GM23338 (cell line): Measurements from ENCODE around the gene EPG5. TPM values are rescaled to one million over a fixed set of nuclear protein-coding genes. Genes with fewer than 3 reads are reported as not detected.

Experiments
- ATAC-seq: fragments of 200-7000 bp; cut with Tn5 transposase; 3 replicates; pipeline ENCODE4 v1.9.1; 2020
- DNase-seq: peaks from one replicate; pipeline ENCODE4 v3.0.0-alpha.2; 2015; ENCODE audit warnings: low spot score
- H2AFZ ChIP-seq: fragments of 200-600 bp; sonication (generic); 2 replicates; pipeline ENCODE4 v1.8.0; 2016; ENCODE audit warnings: antibody characterized with exemption, mild to moderate bottlenecking, moderate library complexity
- H3F3A ChIP-seq: fragments of 200-600 bp; sonication (generic); replicated peaks from 2 replicates; pipeline ENCODE4 v1.8.0; 2017; ENCODE audit warnings: antibody characterized with exemption, mixed run types, low read depth
- H3K27ac ChIP-seq: fragments of 200-600 bp; sonication (generic); 2 replicates; pipeline ENCODE4 v1.6.1; 2016; ENCODE audit warnings: low read depth
- H3K27me3 ChIP-seq: fragments of 200-600 bp; sonication (generic); 2 replicates; pipeline ENCODE4 v1.8.0; 2016; ENCODE audit warnings: mild to moderate bottlenecking, mixed run types, moderate library complexity; ENCODE audit not compliant: insufficient read depth
- H3K36me3 ChIP-seq: fragments of 200-600 bp; sonication (generic); 2 replicates; pipeline ENCODE4 v1.8.0; 2016; ENCODE audit warnings: mild to moderate bottlenecking; ENCODE audit not compliant: insufficient read depth
- H3K4me1 ChIP-seq: fragments of 200-600 bp; sonication (generic); 2 replicates; pipeline ENCODE4 v1.8.0; 2016; ENCODE audit warnings: mild to moderate bottlenecking, moderate library complexity; ENCODE audit not compliant: insufficient read depth
- H3K4me2 ChIP-seq: fragments of 200-600 bp; sonication (generic); 2 replicates; pipeline ENCODE4 v1.7.1; 2017; ENCODE audit warnings: mixed run types
- H3K4me3 ChIP-seq: fragments of 200-600 bp; sonication (generic); 2 replicates; pipeline ENCODE4 v1.6.1; 2016; ENCODE audit warnings: mixed run types
- H3K79me2 ChIP-seq: fragments of 200-600 bp; sonication (generic); replicated peaks from 2 replicates; pipeline ENCODE4 v1.8.0; 2017; ENCODE audit warnings: mild to moderate bottlenecking; ENCODE audit not compliant: insufficient read depth
- H3K9me2 ChIP-seq: fragments of 200-600 bp; sonication (generic); 2 replicates; pipeline ENCODE4 v1.8.0; 2017; ENCODE audit not compliant: insufficient read depth
- H4K20me1 ChIP-seq: fragments of 200-600 bp; sonication (generic); replicated peaks from 2 replicates; pipeline ENCODE4 v1.8.0; 2017; ENCODE audit warnings: mild to moderate bottlenecking; ENCODE audit not compliant: insufficient read depth
- H3K27ac Mint-ChIP-seq: 2 replicates; pipeline ENCODE4 v1.8.0; 2020; ENCODE audit warnings: inconsistent platforms, mild to moderate bottlenecking, moderate library complexity, mixed read lengths
- H3K27me3 Mint-ChIP-seq: 3 replicates; pipeline ENCODE4 v1.8.0; 2022; ENCODE audit warnings: low read depth, mild to moderate bottlenecking, moderate library complexity, mixed read lengths, inconsistent platforms; ENCODE audit not compliant: insufficient read depth, poor library complexity
- H3K36me3 Mint-ChIP-seq: 3 replicates; pipeline ENCODE4 v1.8.0; 2021; ENCODE audit warnings: low read depth, mild to moderate bottlenecking, inconsistent platforms, moderate library complexity, mixed read lengths
- H3K4me1 Mint-ChIP-seq: 3 replicates; pipeline ENCODE4 v1.8.0; 2020; ENCODE audit warnings: mild to moderate bottlenecking, inconsistent platforms, mixed read lengths
- H3K4me3 Mint-ChIP-seq: 3 replicates; pipeline ENCODE4 v1.8.0; 2021; ENCODE audit warnings: moderate library complexity, mild to moderate bottlenecking, inconsistent platforms, mixed read lengths
- H3K9me3 Mint-ChIP-seq: 3 replicates; pipeline ENCODE4 v1.8.0; 2020; ENCODE audit warnings: moderate library complexity, mild to moderate bottlenecking, inconsistent platforms, mixed read lengths
- CREB1 ChIP-seq: fragments of 250-450 bp; sonication (Bioruptor Pico); IDR thresholded peaks from 2 replicates; pipeline ENCODE4 v1.5.0; 2020; ENCODE audit warnings: low read depth, mild to moderate bottlenecking, moderate library complexity
- EZH2phosphoT487 ChIP-seq: fragments of 200-600 bp; sonication (generic); IDR thresholded peaks from one replicate; pipeline ENCODE4 v1.8.1; 2018; ENCODE audit warnings: antibody characterized with exemption; ENCODE audit not compliant: unreplicated experiment
- NANOG ChIP-seq: IDR thresholded peaks from 2 replicates; pipeline ENCODE4 v1.6.1; 2016; ENCODE audit warnings: antibody characterized with exemption, borderline replicate concordance
- POLR2AphosphoS5 ChIP-seq: IDR thresholded peaks from 2 replicates; pipeline ENCODE4 v1.6.1; 2016; ENCODE audit warnings: antibody characterized with exemption, low read depth
- STAT1 ChIP-seq: IDR thresholded peaks from one replicate; pipeline ENCODE4 v1.6.1; 2016; ENCODE audit warnings: antibody characterized with exemption; ENCODE audit not compliant: unreplicated experiment
- ZNF114 ChIP-seq: fragments of 250-450 bp; sonication (Bioruptor Pico); IDR thresholded peaks from 2 replicates; pipeline ENCODE4 v1.5.0; 2020; ENCODE audit warnings: mild to moderate bottlenecking, moderate library complexity
- ZNF331 ChIP-seq: fragments of 250-450 bp; sonication (Bioruptor Pico); IDR thresholded peaks from 2 replicates; pipeline ENCODE4 v1.5.0; 2020; ENCODE audit warnings: low read depth, mild to moderate bottlenecking, moderate library complexity
- ZNF462 ChIP-seq: fragments of 250-450 bp; sonication (Bioruptor Pico); IDR thresholded peaks from 2 replicates; pipeline ENCODE4 v1.5.0; 2020; ENCODE audit warnings: mild to moderate bottlenecking, moderate library complexity
- polyA plus RNA-seq: library from polyadenylated mRNA; unstranded; fragments of >200 nt; fragmentation: Nextera tagmentation; extraction: Ambion mirVana; gene quantifications from 2 replicates; pipeline ENCODE4 v1.2.1, GENCODE V29; 2016
- total RNA-seq: library from RNA; depleted of rRNA; stranded (reverse); fragments of >200 nt; shearing (Covaris generic); gene quantifications from 2 replicates; pipeline ENCODE4 v1.2.3, GENCODE V29; 2014
- TF ChIP-seq, protein P1 (sequence below): IDR thresholded peaks from 2 replicates; pipeline ENCODE4 v1.6.1; 2016; ENCODE audit warnings: antibody characterized with exemption

The EPG5 gene
- total and polyA plus RNA-seq, 2 experiments from 2014 or later: 4.1 to 29.2 TPM

- ATAC-seq: no peak
These were observed 106.2 kb downstream of the EPG5 start for GRCh38 chr18:45860971-45861370.

More at GRCh38 chr18:45860971-45861370, 106.2 kb downstream of the EPG5 start:
- Histone ChIP-seq H3K4me2 (no peak overlapping the region), H2AFZ (no peak overlapping the region), H3K27me3 (no peaks in the 10 kb centered on the region), H3K4me1 (no peaks in the 10 kb centered on the region), H3F3A (no peaks in the 10 kb centered on the region), H3K27ac (no peak overlapping the region), H3K79me2 (no peaks in the 10 kb centered on the region), H4K20me1 (no peaks in the 10 kb centered on the region; the same call in 1 of the 2 replicates), H3K36me3 (peaks cover 15% of the 10 kb centered on the region), H3K4me3 (no peak overlapping the region), H3K9me2 (no peaks in the 10 kb centered on the region)
- Mint-ChIP-seq H3K27me3 (no peaks in the 10 kb centered on the region), H3K36me3 (peaks cover 45% of the 10 kb centered on the region), H3K4me1 (no peaks in the 10 kb centered on the region), H3K9me3 (no peaks in the 10 kb centered on the region), H3K4me3 (no peak overlapping the region), H3K27ac (no peak overlapping the region)
- no peak for DNase-seq
- no peak for TF ChIP-seq POLR2AphosphoS5
- no peak for TF ChIP-seq STAT1
- TF ChIP-seq ZNF114 (CRISPR knock-in tag): no peak
- TF ChIP-seq ZNF462 (CRISPR knock-in tag): no peak
- no peak for TF ChIP-seq EZH2phosphoT487
- no peak for TF ChIP-seq CREB1
- TF ChIP-seq ZNF331: no peak
- no peak for TF ChIP-seq NANOG
- TF ChIP-seq, protein P1, sequence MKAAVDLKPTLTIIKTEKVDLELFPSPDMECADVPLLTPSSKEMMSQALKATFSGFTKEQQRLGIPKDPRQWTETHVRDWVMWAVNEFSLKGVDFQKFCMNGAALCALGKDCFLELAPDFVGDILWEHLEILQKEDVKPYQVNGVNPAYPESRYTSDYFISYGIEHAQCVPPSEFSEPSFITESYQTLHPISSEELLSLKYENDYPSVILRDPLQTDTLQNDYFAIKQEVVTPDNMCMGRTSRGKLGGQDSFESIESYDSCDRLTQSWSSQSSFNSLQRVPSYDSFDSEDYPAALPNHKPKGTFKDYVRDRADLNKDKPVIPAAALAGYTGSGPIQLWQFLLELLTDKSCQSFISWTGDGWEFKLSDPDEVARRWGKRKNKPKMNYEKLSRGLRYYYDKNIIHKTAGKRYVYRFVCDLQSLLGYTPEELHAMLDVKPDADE: no peak
